COLO668 (cell line): Measurements from ENCODE around the gene SPATA20.

Source experiments
- DNase-seq: peaks from one replicate; lab custom pipeline; 2025; ENCODE audit not compliant: unreplicated experiment; lab: John Stamatoyannopoulos, UW

Gene SPATA20

GRCh38 chr17:50573866-50574611, 27.1 kb downstream of the SPATA20 start:
- DNase-seq = no peak

- DNase-seq = peak; percentile 58
Measured at GRCh38 chr17:50575581-50576210, 28.7 kb downstream of the SPATA20 start.

GRCh38 chr17:50576864-50577263, 29.9 kb downstream of the SPATA20 start:
- no peak for DNase-seq

- DNase-seq = no peak
Measured at GRCh38 chr17:50577451-50577954, 30.5 kb downstream of the SPATA20 start.

GRCh38 chr17:50578173-50578572, 31.2 kb downstream of the SPATA20 start:
- no peak for DNase-seq

DNA sequence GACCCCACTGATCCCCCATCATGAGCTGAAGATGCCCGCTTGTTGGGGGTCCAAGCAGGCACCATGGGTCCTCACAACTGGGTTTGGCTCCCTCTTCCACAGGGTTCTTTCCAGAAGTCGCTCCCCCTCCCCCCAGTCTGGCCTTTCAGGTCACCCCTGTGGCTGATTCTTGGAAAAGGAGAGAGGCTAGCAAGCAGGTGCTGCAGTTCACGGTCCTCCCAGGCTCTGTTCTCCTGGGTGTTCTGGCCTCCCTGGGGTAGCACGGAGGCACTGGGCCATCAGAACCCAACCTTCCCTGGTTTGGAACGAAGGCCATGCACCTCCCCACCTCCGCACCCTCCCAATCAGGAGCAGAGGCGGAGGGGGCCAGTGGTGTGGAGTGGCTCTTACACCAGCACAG, 32.4 kb downstream of the SPATA20 start:
- no peak for DNase-seq

DNA sequence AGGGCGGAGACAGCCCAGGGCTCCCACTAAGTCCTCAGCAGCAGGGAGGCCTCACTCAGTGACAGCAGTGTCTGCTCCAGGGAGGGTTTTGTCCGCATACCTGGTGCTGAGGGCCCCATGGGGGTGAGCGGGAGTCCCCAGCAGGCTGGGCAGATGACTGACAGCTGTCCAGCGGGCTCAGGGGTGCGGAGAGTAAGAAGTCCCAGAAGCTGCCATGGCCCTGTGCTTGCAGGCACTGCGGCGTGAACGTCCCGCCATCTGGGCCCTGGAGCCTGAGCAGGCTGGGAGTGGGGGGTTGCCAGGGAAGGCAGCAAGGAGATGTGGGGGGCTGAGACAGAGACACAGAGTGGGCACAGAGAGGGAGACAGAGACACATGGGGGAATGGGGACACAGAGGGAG, 33.7 kb downstream of the SPATA20 start:
- no peak for DNase-seq

GRCh38 chr17:50581316-50581715, 34.3 kb downstream of the SPATA20 start:
- DNase-seq = no peak

GRCh38 chr17:50582741-50583140, 35.8 kb downstream of the SPATA20 start:
- DNase-seq = no peak

- DNase-seq = no peak
Measured at GRCh38 chr17:50583641-50584040, 36.7 kb downstream of the SPATA20 start.

GRCh38 chr17:50584116-50584515, 37.1 kb downstream of the SPATA20 start:
- DNase-seq = no peak

DNA sequence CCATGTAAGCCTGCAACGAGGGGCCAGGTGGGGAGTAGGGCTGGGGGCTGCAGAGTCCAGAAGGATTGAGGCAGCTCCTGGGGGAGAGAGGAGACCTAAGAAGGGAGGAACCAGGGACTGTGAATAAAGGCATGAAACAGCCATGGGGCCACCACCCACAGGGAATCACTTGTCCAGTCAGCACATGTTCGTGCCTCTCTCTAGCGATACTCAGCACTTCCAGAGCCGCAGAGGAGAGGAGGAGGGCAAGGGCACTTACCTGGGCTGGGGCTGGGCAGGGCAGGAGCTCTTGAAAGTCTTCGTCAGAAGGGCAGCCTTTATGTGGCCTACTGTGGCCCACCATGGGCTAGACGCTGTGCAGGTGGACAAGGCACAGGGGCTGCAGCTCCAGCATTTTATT, 37.8 kb downstream of the SPATA20 start:
- no peak for DNase-seq

DNA sequence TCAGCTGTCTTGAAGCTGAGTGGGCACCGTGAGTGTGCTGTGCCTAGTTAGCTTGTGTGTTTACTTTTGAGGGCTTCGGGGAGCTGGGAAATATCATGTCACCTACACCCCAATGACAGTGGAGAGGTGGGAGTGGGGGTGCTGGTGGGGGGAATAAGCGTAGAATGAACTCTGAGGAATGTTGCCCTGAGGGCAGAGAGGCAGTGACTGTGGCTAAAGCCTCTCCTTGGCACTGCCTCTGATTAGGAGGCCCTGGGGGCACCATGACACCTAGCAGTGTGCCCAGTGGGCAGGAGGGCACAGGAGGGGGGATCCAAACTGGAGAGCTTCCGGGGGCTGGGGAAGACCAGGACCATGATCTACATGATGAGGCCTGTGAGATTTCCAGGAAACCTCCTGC, 38.4 kb downstream of the SPATA20 start:
- DNase-seq = no peak

DNA sequence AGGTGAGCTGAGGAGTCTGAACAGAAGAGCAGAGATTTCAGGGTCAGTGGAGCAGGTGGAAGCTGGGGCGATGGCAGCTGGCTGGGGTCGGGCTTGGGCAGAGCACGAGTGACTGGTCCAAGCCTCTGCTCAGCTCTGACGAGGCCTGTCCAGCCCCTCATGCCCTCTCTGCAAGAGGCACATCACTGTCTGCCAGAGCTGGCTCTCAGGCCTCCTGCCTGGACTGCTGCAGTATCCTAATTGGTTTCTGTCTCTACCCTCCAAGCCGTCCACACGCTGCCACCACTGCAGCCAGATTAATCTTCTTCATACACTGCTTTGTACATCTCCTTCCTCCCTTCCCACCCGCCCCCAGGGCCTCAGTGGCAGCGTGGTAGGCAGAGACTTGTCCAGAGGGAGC, 38.9 kb downstream of the SPATA20 start:
- DNase-seq = no peak

DNA sequence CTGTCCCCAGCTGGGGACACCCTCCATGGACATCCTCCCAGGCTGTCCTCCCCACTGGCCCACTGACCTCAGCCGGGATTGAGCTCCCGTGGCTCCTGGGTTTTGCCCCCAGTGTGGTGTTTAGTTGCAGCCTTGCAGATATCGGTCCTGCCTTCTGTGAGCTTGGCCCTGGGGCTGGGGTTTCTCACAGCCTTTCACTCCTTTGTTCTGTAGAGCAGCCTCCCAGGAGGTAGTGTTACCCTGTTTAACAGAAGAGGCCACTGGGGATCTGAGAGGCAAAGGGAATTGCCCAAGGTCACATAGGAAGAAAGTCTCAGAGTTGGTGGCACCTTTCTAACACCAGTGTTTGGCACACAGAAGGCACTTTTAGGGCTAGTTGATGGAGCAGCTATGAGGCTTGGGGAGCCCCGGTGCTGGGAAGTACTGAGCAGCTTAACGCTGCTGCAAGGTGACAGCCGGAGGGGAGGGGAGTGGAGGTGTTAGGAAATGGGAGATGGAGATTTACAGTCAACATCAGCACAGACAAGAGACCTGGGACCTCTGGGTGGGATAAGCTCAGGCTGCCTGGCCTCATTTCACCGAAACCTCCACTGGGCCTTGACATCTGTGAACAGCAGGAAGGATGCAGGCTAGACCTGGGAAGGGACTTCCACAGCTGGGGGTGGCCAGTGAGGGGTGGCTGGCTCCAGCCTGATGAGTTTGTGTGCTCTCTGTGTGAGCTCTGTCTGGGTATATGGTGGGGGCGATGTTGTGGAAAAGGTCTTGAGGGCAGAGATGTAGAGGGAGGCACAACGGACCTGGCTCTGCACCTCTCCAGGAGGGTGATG, 39.7 kb downstream of the SPATA20 start:
- no peak for DNase-seq

DNA sequence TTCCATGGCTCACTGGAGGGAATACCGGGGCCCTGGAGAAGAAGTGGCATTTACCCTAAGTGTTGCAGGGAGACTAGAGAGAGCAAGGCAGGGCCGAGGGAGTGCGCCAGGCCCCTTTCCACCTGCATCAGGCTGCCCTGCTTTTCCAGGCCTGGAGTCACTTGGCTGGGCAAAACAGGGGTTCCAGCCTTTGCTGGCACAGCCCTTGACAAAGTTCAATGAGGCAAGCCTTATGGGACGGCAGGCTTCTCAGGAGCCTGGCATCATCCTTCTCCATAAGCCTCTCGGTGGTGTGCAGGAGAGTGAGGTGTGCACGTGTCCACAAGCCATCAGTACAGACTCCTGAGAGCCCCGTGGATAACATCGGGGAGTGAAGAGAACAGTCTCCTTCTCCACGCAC, 40.6 kb downstream of the SPATA20 start:
- DNase-seq = no peak

DNA sequence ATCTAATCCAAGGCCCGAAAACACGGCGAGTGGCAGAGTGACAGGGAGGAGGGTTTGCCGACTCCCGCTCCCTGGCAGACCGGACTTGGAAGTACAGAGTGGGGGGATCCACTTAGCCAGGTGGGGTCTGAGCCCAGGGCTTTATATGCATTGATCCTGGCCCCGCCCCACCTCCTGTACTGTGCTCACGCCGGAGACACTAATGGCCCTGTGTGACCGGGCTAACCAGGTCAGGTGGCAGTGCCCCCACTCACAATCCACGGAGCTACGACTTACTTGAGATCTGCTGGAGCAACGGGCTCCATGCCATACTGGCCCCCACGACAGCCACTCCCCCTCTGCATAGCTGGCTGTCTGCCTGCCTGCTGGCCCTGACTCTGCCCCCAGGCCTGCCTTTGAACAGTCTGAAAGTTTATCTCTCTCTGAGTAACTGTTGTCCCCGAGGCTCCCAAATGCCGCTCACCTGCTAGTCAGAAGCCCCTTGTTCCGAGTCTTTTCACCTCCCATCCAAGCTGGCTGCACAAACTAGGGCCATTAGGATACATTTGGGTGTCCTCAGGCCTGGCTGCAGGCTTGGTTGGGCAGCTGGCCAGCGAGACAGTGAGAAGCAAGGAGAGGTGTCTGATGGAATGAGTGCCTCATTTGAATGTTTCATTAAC, 41.5 kb downstream of the SPATA20 start:
- no peak for DNase-seq

DNA sequence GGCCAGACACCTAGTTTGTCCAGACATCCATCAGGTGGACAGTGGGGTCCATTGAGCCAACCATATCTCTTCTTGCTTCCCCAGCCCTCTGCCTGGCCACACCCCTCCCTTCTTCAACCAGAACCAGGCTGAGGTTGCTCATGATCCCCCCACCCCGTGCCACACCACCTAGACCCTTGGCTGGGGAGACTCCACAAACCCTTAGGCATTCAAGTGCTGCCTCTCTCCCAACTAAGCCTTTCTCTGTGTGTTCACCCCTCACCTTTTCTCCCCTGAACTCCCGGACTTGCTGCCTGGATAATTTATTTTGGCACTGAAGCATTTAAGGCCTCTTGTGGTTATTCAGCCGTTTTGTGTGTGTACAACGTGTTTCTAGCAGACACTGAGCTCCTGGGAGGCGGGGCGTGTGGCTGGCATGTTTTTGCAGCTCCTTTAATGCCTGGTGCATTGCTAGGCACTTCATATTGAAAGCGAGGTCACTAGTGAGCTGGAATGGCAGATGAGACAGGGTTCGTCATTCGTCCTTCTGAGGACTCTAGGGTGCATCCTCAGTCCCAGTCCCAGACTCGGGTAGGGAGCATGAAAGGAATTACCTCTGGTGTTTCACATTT, 42.2 kb downstream of the SPATA20 start:
- DNase-seq = no peak

GRCh38 chr17:50590946-50591737, 44.2 kb downstream of the SPATA20 start:
- no peak for DNase-seq

GRCh38 chr17:50593321-50593720, 46.3 kb downstream of the SPATA20 start:
- peak; percentile 76 for DNase-seq
